GM23338 (cell line): ENCODE data around the gene TMEM134. TPM values are rescaled to one million over a fixed set of nuclear protein-coding genes. Genes with fewer than 3 reads are reported as not detected.

Experiments
- ATAC-seq: fragments of 200-7000 bp; cut with Tn5 transposase; 3 replicates; pipeline ENCODE4 v1.9.1; 2020
- DNase-seq: peaks from one replicate; pipeline ENCODE4 v3.0.0-alpha.2; 2015; ENCODE audit warnings: low spot score
- H2AFZ ChIP-seq: fragments of 200-600 bp; sonication (generic); 2 replicates; pipeline ENCODE4 v1.8.0; 2016; ENCODE audit warnings: antibody characterized with exemption, mild to moderate bottlenecking, moderate library complexity
- H3F3A ChIP-seq: fragments of 200-600 bp; sonication (generic); replicated peaks from 2 replicates; pipeline ENCODE4 v1.8.0; 2017; ENCODE audit warnings: antibody characterized with exemption, mixed run types, low read depth
- H3K27ac ChIP-seq: fragments of 200-600 bp; sonication (generic); 2 replicates; pipeline ENCODE4 v1.6.1; 2016; ENCODE audit warnings: low read depth
- H3K27me3 ChIP-seq: fragments of 200-600 bp; sonication (generic); 2 replicates; pipeline ENCODE4 v1.8.0; 2016; ENCODE audit warnings: mild to moderate bottlenecking, mixed run types, moderate library complexity; ENCODE audit not compliant: insufficient read depth
- H3K36me3 ChIP-seq: fragments of 200-600 bp; sonication (generic); 2 replicates; pipeline ENCODE4 v1.8.0; 2016; ENCODE audit warnings: mild to moderate bottlenecking; ENCODE audit not compliant: insufficient read depth
- H3K4me1 ChIP-seq: fragments of 200-600 bp; sonication (generic); 2 replicates; pipeline ENCODE4 v1.8.0; 2016; ENCODE audit warnings: mild to moderate bottlenecking, moderate library complexity; ENCODE audit not compliant: insufficient read depth
- H3K4me2 ChIP-seq: fragments of 200-600 bp; sonication (generic); 2 replicates; pipeline ENCODE4 v1.7.1; 2017; ENCODE audit warnings: mixed run types
- H3K4me3 ChIP-seq: fragments of 200-600 bp; sonication (generic); 2 replicates; pipeline ENCODE4 v1.6.1; 2016; ENCODE audit warnings: mixed run types
- H3K79me2 ChIP-seq: fragments of 200-600 bp; sonication (generic); replicated peaks from 2 replicates; pipeline ENCODE4 v1.8.0; 2017; ENCODE audit warnings: mild to moderate bottlenecking; ENCODE audit not compliant: insufficient read depth
- H3K9me2 ChIP-seq: fragments of 200-600 bp; sonication (generic); 2 replicates; pipeline ENCODE4 v1.8.0; 2017; ENCODE audit not compliant: insufficient read depth
- H4K20me1 ChIP-seq: fragments of 200-600 bp; sonication (generic); replicated peaks from 2 replicates; pipeline ENCODE4 v1.8.0; 2017; ENCODE audit warnings: mild to moderate bottlenecking; ENCODE audit not compliant: insufficient read depth
- H3K27ac Mint-ChIP-seq: 2 replicates; pipeline ENCODE4 v1.8.0; 2020; ENCODE audit warnings: inconsistent platforms, mild to moderate bottlenecking, moderate library complexity, mixed read lengths
- H3K27me3 Mint-ChIP-seq: 3 replicates; pipeline ENCODE4 v1.8.0; 2022; ENCODE audit warnings: low read depth, mild to moderate bottlenecking, moderate library complexity, mixed read lengths, inconsistent platforms; ENCODE audit not compliant: insufficient read depth, poor library complexity
- H3K36me3 Mint-ChIP-seq: 3 replicates; pipeline ENCODE4 v1.8.0; 2021; ENCODE audit warnings: low read depth, mild to moderate bottlenecking, inconsistent platforms, moderate library complexity, mixed read lengths
- H3K4me1 Mint-ChIP-seq: 3 replicates; pipeline ENCODE4 v1.8.0; 2020; ENCODE audit warnings: mild to moderate bottlenecking, inconsistent platforms, mixed read lengths
- H3K4me3 Mint-ChIP-seq: 3 replicates; pipeline ENCODE4 v1.8.0; 2021; ENCODE audit warnings: moderate library complexity, mild to moderate bottlenecking, inconsistent platforms, mixed read lengths
- H3K9me3 Mint-ChIP-seq: 3 replicates; pipeline ENCODE4 v1.8.0; 2020; ENCODE audit warnings: moderate library complexity, mild to moderate bottlenecking, inconsistent platforms, mixed read lengths
- JUNB ChIP-seq: IDR thresholded peaks from one replicate; pipeline ENCODE4 v1.6.1; 2016; ENCODE audit warnings: antibody characterized with exemption; ENCODE audit not compliant: unreplicated experiment
- STAT1 ChIP-seq: IDR thresholded peaks from one replicate; pipeline ENCODE4 v1.6.1; 2016; ENCODE audit warnings: antibody characterized with exemption; ENCODE audit not compliant: unreplicated experiment
- ZNF114 ChIP-seq: fragments of 250-450 bp; sonication (Bioruptor Pico); IDR thresholded peaks from 2 replicates; pipeline ENCODE4 v1.5.0; 2020; ENCODE audit warnings: mild to moderate bottlenecking, moderate library complexity
- ZNF462 ChIP-seq: fragments of 250-450 bp; sonication (Bioruptor Pico); IDR thresholded peaks from 2 replicates; pipeline ENCODE4 v1.5.0; 2020; ENCODE audit warnings: mild to moderate bottlenecking, moderate library complexity
- polyA plus RNA-seq: library from polyadenylated mRNA; unstranded; fragments of >200 nt; fragmentation: Nextera tagmentation; extraction: Ambion mirVana; gene quantifications from 2 replicates; pipeline ENCODE4 v1.2.1, GENCODE V29; 2016
- total RNA-seq: library from RNA; depleted of rRNA; stranded (reverse); fragments of >200 nt; shearing (Covaris generic); gene quantifications from 2 replicates; pipeline ENCODE4 v1.2.3, GENCODE V29; 2014
- TF ChIP-seq, protein P1 (sequence below), 2 experiments: fragments of 200-600 bp in 1 of 2; sonication (generic) in 1 of 2; conservative IDR thresholded peaks; 2 replicates each; pipeline versions ENCODE4 v1.5.1 to v1.6.1; 2016 to 2017; ENCODE audit warnings: antibody characterized with exemption in 2 of 2, low read depth in 2 of 2, mild to moderate bottlenecking in 2 of 2, moderate library complexity in 1 of 2

Gene TMEM134
- total and polyA plus RNA-seq, 2 experiments from 2014 or later, result 61.4 to 69.2 TPM

DNA sequence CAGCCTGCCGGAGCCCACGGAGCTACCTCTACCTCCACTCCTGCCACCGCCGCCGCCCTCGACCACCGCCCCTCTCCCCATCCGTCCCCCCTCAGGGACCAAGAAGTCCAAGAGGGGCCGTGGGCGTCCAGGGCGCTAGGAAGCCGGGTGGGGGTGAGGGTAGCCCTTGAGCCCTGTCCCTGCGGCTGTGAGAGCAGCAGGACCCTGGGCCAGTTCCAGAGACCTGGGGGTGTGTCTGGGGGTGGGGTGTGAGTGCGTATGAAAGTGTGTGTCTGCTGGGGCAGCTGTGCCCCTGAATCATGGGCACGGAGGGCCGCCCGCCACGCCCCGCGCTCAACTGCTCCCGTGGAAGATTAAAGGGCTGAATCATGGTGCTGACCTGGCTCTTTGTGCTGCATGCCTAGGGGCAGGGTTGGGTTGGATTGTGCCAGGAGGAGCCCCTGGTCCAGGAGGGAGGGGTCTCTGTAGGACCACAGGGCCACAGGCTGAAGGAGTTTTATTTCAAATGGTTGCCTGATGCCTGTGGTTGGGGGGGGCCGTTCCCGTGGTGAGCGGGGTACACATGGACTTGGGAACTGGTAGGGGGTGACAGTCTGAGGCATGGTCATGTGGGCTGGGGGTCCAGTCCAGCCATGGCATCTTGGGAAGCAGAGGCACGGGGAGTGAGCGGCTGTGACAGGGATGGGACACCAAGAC lies 33.9 kb downstream of the TMEM134 start:
- Mint-ChIP-seq H3K9me3 (no peaks in the 10 kb centered on the region; the same call in 2 of the 3 replicates), H3K36me3 (peaks cover 34% of the 10 kb centered on the region), H3K27ac (peak overlapping the region; percentile 90), H3K4me3 (no peak overlapping the region; the same call in 2 of the 3 replicates), H3K4me1 (peaks cover 23% of the 10 kb centered on the region), H3K27me3 (peaks cover 10% of the 10 kb centered on the region)
- Histone ChIP-seq H4K20me1 (no peaks in the 10 kb centered on the region), H3K9me2 (no peaks in the 10 kb centered on the region), H3K36me3 (0 out of 2 replicates have a peak, but pooled peaks cover 3% of the 10 kb centered on the region), H3K79me2 (no peaks in the 10 kb centered on the region), H3K27me3 (no peaks in the 10 kb centered on the region), H3K27ac (peak overlapping the region; percentile 88; the same call in 1 of the 2 replicates), H3K4me2 (no peak overlapping the region), H3K4me3 (no peak overlapping the region), H2AFZ (no peak overlapping the region), H3F3A (0 out of 2 replicates have a peak, but pooled peaks cover 12% of the 10 kb centered on the region), H3K4me1 (peaks cover 14% of the 10 kb centered on the region)
- TF ChIP-seq ZNF114 (no peak), JUNB (no peak), ZNF462 (no peak), STAT1 (no peak)
- TF ChIP-seq, protein P1, sequence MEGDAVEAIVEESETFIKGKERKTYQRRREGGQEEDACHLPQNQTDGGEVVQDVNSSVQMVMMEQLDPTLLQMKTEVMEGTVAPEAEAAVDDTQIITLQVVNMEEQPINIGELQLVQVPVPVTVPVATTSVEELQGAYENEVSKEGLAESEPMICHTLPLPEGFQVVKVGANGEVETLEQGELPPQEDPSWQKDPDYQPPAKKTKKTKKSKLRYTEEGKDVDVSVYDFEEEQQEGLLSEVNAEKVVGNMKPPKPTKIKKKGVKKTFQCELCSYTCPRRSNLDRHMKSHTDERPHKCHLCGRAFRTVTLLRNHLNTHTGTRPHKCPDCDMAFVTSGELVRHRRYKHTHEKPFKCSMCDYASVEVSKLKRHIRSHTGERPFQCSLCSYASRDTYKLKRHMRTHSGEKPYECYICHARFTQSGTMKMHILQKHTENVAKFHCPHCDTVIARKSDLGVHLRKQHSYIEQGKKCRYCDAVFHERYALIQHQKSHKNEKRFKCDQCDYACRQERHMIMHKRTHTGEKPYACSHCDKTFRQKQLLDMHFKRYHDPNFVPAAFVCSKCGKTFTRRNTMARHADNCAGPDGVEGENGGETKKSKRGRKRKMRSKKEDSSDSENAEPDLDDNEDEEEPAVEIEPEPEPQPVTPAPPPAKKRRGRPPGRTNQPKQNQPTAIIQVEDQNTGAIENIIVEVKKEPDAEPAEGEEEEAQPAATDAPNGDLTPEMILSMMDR (conservative IDR thresholded peaks at IDR 0.05; ENCODE audit: low read depth in 2 of 2), result no peak
- DNase-seq, result no peak
- ATAC-seq, result no peak
